ENCODE measurements around the gene DGUOK.
"Not testable (repeated sequence)": the region's sequence is repeated elsewhere in the genome, so short reads cannot be mapped to it uniquely, and the experiment has no call there.

Gene DGUOK

DNA sequence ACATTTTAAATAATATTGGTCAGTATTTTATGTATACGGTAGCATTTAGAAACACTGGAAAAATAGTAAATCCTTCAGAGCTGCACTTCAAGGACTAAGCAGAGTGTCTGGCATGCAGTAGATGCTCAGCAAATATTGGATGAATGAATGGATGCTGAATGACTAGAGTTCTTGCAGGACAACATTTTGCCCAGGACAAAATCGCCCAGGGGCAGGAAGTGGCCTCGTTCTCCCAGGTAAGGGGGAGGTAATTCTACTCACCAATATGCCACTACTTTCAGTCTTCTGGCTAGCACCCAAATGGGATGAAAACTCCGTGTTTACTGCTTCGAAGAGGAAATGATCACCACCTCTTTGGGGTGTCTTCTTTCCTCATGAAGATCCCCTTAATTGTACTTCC is 4.0 kb upstream of the DGUOK start:
- no peaks in the 10 kb centered on the region for H3K27me3 Mint-ChIP-seq (ENCODE audit: low read depth)
- no peak overlapping the region for H3K4me3 Mint-ChIP-seq
- H3K9me3 Mint-ChIP-seq = no peaks in the 10 kb centered on the region
- H3K4me1 Mint-ChIP-seq (ENCODE audit: low read depth) = peaks cover 15% of the 10 kb centered on the region
- H3K27ac Mint-ChIP-seq = no peak overlapping the region
- H3K36me3 Mint-ChIP-seq (ENCODE audit: low read depth) = no peaks in the 10 kb centered on the region

DNA sequence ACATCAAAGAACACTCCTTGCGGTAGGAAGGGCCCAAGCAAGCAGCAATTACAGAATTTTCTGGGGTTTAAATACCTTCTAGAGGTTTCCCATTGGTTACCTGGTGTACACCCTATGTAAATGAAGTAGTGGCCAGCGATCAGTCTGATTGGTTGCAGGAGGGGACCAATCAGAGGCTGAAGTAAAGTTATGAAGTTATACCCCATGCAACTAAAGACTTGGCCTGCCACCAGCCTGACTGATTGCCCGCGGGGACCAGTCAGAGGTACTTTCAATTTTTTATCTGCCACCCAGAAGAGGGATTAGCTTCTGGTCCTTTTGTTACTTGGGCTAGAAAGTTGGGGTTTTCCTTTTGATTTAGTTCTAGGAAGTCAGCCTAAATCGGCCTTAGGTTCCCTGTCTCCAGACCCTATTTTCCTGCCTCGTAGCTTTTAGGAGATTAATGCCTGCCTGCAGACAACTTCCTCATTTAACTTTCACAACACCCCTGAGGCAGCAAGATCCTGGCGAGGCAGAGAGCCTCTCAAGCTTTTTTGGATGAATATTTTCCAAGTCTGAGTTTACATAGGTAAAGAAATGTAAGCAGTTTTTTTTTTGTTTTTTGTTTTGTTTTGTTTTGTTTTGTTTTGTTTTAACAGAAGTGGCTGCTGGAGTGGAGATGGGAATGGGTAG is 1.5 kb upstream of the DGUOK start:
- Mint-ChIP-seq H3K27me3 (ENCODE audit: low read depth) (no peaks in the 10 kb centered on the region), H3K9me3 (no peaks in the 10 kb centered on the region), H3K36me3 (ENCODE audit: low read depth) (peaks cover 13% of the 10 kb centered on the region), H3K4me3 (no peak overlapping the region), H3K4me1 (ENCODE audit: low read depth) (peaks cover 37% of the 10 kb centered on the region), H3K27ac (no peak overlapping the region)

DNA sequence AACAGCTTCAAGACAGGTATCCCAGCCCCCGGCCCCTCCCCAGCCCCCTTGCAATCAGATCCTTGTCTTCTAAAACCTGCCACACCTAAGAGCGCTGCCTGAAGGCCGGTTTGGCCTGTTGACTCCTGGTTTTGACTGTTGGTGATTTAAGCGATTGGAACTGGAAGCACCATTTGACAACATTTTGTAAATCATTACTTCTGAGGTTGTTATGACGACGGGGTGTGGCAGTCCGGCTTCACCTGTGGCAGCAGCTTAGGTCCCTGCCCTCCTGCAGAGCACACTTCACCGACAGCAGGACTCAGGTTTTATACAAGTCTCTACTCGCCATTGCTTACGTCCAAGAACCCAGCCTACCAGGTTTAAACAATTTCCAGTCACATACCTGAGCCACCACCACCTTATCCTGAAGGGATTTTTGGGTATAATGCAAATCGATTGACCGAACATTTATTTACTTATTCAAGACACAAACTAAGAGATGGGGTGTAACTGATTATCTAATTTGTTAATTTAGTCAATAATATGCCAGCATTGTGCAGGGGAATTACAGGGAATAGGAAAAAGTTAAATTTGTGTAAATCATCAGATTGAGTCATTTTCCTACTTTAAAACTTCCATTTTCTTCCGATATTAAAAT is 707 bp upstream of the DGUOK start:
- no peaks in the 10 kb centered on the region for H3K9me3 Mint-ChIP-seq
- peaks cover 15% of the 10 kb centered on the region for H3K36me3 Mint-ChIP-seq (ENCODE audit: low read depth)
- no peaks in the 10 kb centered on the region for H3K27me3 Mint-ChIP-seq (ENCODE audit: low read depth)
- peaks cover 37% of the 10 kb centered on the region for H3K4me1 Mint-ChIP-seq (ENCODE audit: low read depth)
- H3K27ac Mint-ChIP-seq = peak overlapping the region; percentile 78
- peak overlapping the region; percentile 83 for H3K4me3 Mint-ChIP-seq

DNA sequence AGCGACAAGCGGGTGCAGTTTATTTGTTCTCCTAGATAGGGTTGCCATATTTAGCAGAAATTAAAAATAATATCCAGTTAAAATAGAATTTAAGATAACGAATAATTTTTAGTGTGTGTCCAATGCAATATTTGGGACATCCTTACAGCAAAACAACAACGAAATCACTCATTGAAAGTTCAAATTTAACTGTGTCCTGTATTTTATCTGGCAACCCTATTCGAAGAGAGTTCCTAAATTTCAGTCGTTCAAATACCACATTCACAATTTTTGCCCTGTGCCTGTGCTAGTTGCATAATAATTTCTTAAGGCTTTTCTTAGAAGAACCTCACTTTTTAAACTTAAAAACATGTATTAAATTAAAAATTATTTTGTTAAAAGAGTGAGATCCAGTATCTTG is 664 bp downstream of the DGUOK start:
- Mint-ChIP-seq H3K27ac (peak overlapping the region; percentile 97), H3K27me3 (ENCODE audit: low read depth) (no peaks in the 10 kb centered on the region), H3K4me3 (peak overlapping the region; percentile 83), H3K9me3 (no peaks in the 10 kb centered on the region), H3K36me3 (ENCODE audit: low read depth) (peaks cover 16% of the 10 kb centered on the region), H3K4me1 (ENCODE audit: low read depth) (peaks cover 49% of the 10 kb centered on the region)

DNA sequence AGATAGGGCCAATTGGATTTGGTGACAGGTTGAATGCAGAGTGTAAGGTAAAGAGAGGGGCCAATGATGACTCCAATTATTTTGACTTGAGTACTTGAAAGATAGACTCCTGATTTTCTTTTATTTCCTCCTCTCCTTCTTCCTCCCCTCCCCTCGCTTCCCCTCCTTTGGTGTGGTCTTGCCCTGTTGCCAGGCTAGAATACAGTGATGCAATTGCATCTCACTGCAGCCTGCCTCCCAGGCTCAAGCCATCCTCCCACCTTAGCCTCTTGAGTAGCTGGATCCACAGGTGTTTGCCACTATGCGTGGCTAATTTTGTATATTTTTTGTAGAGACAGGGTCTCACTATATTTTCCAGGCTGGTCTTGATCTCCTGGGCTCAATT is 2.3 kb downstream of the DGUOK start:
- peaks cover 56% of the 10 kb centered on the region for H3K4me1 Mint-ChIP-seq (ENCODE audit: low read depth)
- peaks cover 21% of the 10 kb centered on the region for H3K36me3 Mint-ChIP-seq (ENCODE audit: low read depth)
- peak overlapping the region; percentile 78 for H3K4me3 Mint-ChIP-seq
- no peaks in the 10 kb centered on the region for H3K9me3 Mint-ChIP-seq
- H3K27me3 Mint-ChIP-seq (ENCODE audit: low read depth) = no peaks in the 10 kb centered on the region
- peak overlapping the region; percentile 24 for H3K27ac Mint-ChIP-seq

DNA sequence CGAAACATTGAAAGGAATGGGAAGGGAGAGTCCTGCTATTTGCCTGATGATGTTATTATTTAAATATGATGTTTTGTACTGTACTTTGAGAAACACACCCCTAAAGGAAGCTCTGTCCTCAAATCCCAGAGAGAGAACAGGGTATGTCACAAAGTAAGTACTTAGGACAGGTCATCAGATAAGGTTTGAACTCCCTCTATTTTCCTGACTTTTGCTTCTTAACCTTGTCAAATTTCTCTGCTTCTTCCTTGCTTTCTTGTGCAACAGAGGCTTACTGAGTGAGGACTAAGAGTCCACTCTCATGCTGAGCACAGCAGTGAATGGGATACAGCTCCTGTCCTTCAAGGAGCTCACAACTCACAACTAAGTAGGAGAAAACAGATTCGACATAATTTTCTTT is 3.7 kb downstream of the DGUOK start:
- H3K36me3 Mint-ChIP-seq (ENCODE audit: low read depth) = peaks cover 21% of the 10 kb centered on the region
- H3K4me3 Mint-ChIP-seq = no peak overlapping the region
- H3K27me3 Mint-ChIP-seq (ENCODE audit: low read depth) = no peaks in the 10 kb centered on the region
- no peaks in the 10 kb centered on the region for H3K9me3 Mint-ChIP-seq
- H3K27ac Mint-ChIP-seq = no peak overlapping the region
- H3K4me1 Mint-ChIP-seq (ENCODE audit: low read depth) = peaks cover 58% of the 10 kb centered on the region

DNA sequence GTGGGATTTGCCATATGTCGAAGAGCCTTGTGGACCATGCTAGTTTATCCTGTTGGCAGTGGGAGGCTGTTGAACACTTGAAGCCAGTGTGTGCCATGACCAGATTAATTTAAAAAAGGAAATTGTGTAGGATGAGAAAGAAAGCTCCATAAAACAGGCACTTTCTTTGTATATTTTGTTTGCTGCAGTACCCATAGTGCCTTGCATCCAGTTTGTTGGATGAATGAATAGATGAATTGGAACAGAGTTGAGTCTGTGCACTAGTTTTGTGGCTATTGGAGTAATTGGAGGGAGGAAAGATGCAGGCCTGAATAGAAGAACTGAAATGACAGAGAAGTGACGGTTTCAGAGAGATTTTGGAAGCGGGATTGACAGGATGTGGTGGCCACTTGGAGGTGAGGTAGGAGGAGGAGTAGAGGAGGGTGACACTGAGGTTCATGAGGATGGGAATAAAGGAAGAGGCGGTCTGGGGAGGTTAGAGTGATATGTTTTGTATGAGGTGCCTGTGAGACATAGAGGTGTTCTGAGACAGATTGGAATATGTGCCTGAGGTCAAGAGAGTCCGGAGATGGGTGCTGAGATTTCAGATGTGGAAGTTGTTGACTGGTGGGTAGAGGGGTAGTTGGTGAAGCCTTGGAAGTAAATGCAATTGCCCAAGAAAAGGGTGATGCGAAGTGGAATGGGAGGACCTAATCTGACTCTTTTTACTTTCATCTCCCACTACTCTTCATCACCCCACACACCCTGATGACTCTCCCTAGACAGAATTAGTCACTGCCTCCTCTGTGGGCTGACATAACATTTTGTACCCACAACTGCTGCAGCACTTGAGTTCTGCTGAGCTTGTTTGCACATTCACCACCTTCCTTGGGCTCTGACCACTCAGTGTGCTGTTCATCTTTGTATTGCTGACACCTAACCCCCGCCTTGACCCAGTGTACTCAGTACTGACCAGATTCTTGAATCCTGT is 5.1 kb downstream of the DGUOK start:
- peak overlapping the region; percentile 22 for H3K4me3 Mint-ChIP-seq
- peak overlapping the region; percentile 74 for H3K27ac Mint-ChIP-seq
- H3K4me1 Mint-ChIP-seq (ENCODE audit: low read depth) = peaks cover 58% of the 10 kb centered on the region
- no peaks in the 10 kb centered on the region for H3K9me3 Mint-ChIP-seq
- no peaks in the 10 kb centered on the region for H3K27me3 Mint-ChIP-seq (ENCODE audit: low read depth)
- H3K36me3 Mint-ChIP-seq (ENCODE audit: low read depth) = peaks cover 28% of the 10 kb centered on the region

DNA sequence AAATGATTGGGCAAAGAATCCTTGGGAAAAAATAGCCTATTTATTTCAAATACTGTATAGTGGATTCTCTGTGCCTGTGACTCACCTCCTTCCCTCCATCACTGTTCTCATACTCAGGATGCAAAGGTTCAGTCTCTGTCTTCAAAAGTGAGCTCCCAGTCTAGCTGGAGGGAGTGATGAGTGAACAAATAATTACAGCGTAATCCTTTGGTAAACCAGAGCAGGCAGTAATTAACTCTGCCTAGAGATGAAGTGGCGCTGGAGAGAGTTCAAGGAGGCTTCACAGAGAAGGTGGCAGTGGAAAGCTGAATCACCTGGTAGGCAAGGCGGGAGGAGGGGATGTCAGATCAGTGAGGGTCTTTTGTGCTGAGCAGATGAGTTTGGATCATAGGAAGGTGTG is 6.5 kb downstream of the DGUOK start:
- Mint-ChIP-seq H3K27me3 (ENCODE audit: low read depth) (no peaks in the 10 kb centered on the region), H3K27ac (no peak overlapping the region), H3K4me3 (no peak overlapping the region), H3K4me1 (ENCODE audit: low read depth) (peaks cover 68% of the 10 kb centered on the region), H3K9me3 (no peaks in the 10 kb centered on the region), H3K36me3 (ENCODE audit: low read depth) (peaks cover 32% of the 10 kb centered on the region)

DNA sequence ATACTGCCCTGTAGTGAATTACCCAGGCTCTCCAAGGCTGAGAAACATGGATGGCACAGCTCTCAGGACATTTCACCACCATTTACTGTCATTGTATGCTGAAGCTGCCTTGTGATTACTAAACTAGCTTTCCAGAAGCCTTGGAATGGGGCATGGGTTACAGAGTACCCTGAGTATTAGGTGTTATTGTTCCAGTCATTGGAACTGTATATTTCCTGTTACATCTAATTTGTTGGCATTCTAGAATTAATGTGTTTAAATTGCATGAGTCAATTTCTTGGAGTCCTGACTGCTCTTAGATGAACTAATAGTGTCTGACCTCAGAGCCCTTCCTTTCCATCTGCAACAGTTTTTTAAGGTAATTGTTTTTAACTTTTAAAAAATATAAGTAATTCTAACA is 9.0 kb downstream of the DGUOK start:
- Mint-ChIP-seq H3K4me1 (ENCODE audit: low read depth) (peaks cover 67% of the 10 kb centered on the region), H3K36me3 (ENCODE audit: low read depth) (peaks cover 33% of the 10 kb centered on the region), H3K27me3 (ENCODE audit: low read depth) (no peaks in the 10 kb centered on the region), H3K4me3 (no peak overlapping the region), H3K27ac (no peak overlapping the region), H3K9me3 (no peaks in the 10 kb centered on the region)

DNA sequence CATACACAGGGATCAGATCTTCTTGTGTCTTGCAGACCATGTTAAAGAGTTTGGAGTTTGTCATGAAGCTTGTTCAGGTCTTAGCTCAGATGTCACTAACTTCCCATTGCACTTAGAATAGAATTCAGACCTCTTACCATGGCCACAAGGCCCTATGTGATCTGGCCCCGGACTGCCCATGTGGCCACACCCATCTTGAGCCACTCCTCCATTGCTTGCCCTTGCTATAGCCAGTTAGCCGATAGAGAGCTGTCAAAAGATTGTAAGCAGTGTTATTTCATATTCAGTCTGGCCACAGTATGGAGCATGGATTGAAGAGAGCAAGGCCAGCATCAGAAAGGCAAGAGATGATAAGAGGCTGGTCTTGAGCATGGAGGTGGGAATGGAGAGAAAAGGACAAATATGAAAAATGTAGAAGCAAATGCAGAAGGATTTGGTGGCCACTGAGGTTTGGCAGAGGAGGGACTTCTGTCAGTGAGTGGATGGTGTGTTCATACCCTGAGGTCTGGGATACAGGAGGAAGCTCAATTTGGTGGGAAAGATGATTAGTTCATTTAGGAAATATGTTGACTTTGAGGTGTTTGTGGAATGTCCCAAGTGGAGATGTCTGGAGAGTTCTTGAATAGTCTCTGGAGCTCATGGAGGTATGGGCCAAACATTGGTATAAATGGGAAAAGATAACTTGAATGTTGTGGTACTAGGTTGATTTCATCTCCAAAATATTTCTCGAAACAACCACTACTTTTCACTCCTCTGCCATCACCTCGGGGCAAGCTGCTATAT is 10.6 kb downstream of the DGUOK start:
- H3K4me3 Mint-ChIP-seq = no peak overlapping the region
- peaks cover 55% of the 10 kb centered on the region for H3K4me1 Mint-ChIP-seq (ENCODE audit: low read depth)
- H3K27me3 Mint-ChIP-seq (ENCODE audit: low read depth) = no peaks in the 10 kb centered on the region
- H3K36me3 Mint-ChIP-seq (ENCODE audit: low read depth) = peaks cover 40% of the 10 kb centered on the region
- no peak overlapping the region for H3K27ac Mint-ChIP-seq
- H3K9me3 Mint-ChIP-seq = no peaks in the 10 kb centered on the region

DNA sequence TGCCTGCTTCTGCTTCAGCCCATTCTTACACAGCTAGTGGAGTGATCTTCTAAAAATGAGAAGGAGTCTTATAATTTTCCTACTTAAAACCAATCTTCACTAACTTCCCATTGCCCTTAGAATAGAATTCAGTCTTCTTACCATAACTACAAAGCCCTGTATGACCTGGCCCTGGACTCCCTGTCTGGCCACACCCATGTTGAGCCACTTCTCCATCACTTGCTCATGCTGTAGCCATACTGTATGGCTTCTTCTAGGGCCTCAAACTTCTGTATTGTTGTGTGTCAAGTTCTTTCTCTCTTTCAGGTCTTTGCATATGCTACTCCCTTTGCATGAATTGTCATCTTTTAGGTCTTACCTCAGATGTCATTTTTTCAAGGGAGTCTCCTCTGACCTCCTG is 11.2 kb downstream of the DGUOK start:
- Mint-ChIP-seq H3K9me3 (no peaks in the 10 kb centered on the region), H3K36me3 (ENCODE audit: low read depth) (peaks cover 41% of the 10 kb centered on the region), H3K27me3 (ENCODE audit: low read depth) (no peaks in the 10 kb centered on the region), H3K4me1 (ENCODE audit: low read depth) (peaks cover 52% of the 10 kb centered on the region), H3K27ac (no peak overlapping the region), H3K4me3 (no peak overlapping the region)

DNA sequence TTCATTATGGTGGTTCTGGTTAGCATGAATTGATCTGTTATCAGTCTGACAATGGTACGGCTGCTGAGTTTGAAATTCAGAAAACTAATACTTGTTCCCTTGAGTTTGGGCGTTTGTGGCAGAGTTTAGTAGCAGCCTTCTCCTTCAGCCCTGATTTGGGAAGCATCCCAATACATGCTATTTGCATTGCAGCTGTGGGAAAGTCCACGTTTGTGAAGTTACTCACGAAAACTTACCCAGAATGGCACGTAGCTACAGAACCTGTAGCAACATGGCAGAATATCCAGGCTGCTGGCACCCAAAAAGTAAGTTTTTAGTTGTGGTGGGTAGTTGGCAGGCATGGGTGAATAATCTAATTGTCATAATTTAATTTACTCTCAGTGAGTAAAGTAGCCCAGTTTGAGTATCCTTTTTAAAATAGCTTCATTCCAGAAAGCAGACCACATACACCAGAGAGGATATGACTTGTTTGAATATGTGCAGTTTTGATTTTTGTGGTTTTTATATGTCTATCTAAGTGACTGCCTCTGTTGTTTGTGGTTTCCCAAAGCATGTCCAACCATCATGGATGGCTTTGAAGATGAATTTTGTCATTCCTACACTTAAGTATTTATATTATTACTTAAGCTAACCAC is 12.2 kb downstream of the DGUOK start:
- no peak overlapping the region for H3K27ac Mint-ChIP-seq
- no peaks in the 10 kb centered on the region for H3K9me3 Mint-ChIP-seq
- no peak overlapping the region for H3K4me3 Mint-ChIP-seq
- peaks cover 47% of the 10 kb centered on the region for H3K4me1 Mint-ChIP-seq (ENCODE audit: low read depth)
- peaks cover 37% of the 10 kb centered on the region for H3K36me3 Mint-ChIP-seq (ENCODE audit: low read depth)
- no peaks in the 10 kb centered on the region for H3K27me3 Mint-ChIP-seq (ENCODE audit: low read depth)

DNA sequence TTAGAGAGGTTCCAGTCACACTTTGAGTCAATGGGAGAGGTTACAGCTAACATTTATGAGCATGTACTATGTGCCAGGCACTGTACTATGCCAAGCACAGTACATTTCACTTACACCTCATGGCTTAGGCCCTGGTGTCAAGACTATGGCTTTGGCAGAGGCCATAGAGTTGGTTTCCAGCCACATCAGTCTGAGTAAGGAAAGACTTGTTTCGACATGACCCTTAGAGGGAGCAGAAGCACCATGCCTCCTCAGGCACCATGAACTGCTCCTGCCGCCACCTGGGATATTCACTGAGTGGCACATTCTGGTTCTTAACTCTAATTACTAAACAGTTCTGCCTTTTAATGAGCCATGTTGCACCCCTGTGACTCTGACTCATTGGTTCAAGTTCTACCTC is 12.7 kb downstream of the DGUOK start:
- H3K9me3 Mint-ChIP-seq = no peaks in the 10 kb centered on the region
- H3K4me3 Mint-ChIP-seq = no peak overlapping the region
- H3K27ac Mint-ChIP-seq = no peak overlapping the region
- H3K36me3 Mint-ChIP-seq (ENCODE audit: low read depth) = peaks cover 39% of the 10 kb centered on the region
- H3K4me1 Mint-ChIP-seq (ENCODE audit: low read depth) = peaks cover 47% of the 10 kb centered on the region
- H3K27me3 Mint-ChIP-seq (ENCODE audit: low read depth) = no peaks in the 10 kb centered on the region

DNA sequence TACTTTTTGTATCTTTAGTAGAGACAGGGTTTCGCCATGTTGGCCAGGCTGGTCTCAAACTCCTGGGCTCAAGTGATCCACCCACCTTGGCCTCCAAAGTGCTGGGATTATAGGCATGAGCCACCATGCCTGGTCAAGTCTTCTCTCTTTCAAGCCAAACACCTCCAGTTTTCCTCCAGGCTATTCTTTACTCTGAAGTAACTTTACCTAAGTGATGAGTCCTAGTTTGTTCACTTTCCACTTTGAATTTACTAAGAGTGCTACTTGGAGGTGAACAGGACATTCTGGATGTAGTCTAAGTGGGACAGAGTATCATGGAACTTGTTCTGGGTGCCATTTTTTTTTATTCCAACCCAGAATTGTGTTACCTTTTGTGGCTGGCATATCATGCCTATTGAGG is 13.4 kb downstream of the DGUOK start:
- Mint-ChIP-seq H3K36me3 (ENCODE audit: low read depth) (peaks cover 45% of the 10 kb centered on the region), H3K4me1 (ENCODE audit: low read depth) (peaks cover 50% of the 10 kb centered on the region)
- not testable (repeated sequence) for H3K27me3 Mint-ChIP-seq (ENCODE audit: low read depth); H3K9me3 Mint-ChIP-seq; H3K27ac Mint-ChIP-seq; H3K4me3 Mint-ChIP-seq

Data from T-helper 1 cell treated with Interleukin-12 subunit alpha and Interleukin-12 subunit beta and Interleukin-4 antibody, amounts not matched to agents 30 μg/mL and 1 μg/mL, for 36 hours (primary cell).